Measurements from ENCODE around the gene SYNE1.
A peak's percentile ranks its signal among the peaks of the same experiment; 100 is the strongest.

The SYNE1 gene

GRCh38 chr6:152314483-152314832, 322.7 kb downstream of the SYNE1 start:
- no peak for DNase-seq (ENCODE audit: low spot score)

DNA sequence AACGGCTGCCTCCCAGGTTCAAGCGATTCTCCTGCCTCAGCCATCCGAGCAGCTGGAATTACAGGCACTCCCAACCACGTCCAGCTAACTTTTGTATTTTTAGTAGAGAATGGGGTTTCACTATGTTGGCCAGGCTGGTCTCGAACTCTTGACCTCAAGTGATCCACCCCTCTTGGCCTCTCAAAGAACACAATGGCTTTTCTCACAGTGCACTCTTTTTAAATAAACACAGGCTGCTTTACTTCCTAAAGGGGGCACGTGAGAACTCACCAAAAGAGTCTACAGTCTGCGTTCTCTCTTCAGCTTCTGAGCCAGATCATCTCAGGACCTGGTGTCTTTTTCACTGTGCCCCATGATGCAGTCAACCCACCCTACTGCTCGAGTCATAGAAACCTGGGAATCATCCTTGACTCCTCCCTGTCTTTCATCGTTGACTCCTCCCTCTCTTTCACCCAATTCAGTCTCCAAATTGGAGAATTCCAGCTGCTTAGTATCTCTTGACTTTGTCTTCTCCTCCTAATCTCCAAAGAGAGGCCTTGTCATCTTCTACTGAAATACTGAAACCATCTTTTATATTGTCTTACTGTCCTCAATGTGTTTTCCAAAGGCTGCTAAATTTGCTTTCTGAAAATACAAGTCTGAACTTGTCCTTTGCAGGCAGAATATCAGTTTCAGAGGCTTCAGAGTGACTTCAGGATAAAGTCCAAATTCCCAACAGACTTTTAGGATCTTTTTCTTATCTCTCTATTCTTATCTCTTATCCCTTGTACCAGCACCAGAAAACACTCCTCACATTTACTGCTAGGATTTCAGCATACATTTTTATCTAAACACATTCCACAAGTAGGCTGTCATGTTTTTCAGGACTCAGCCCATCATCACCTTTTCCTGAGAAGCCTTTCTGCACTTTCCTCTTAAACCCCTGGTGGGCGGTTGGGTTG, 323.4 kb downstream of the SYNE1 start:
- no peak for DNase-seq (ENCODE audit: low spot score)

- no peak for DNase-seq (ENCODE audit: low spot score)
Measured at GRCh38 chr6:152312434-152312833, 324.7 kb downstream of the SYNE1 start.

GRCh38 chr6:152310371-152310954, 326.7 kb downstream of the SYNE1 start:
- no peak for DNase-seq (ENCODE audit: low spot score)

DNA sequence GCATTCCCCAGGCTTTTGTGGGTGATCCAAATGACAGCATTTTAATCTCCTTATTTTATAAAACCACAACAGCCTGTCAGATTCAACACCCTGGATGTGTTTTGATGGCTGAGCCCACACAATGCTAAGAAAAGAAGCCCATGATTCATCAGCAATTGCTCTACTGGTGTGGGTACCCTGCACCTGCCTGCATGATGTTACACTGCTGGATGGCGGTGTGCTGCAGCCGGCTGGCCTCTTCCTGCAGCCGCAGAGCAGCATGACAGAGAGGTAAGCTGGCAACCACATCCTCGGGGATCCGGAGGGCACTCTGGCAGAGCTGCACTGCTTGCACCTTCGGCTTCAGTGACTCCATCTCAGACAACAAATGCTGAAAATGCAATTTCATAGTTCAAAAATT, 327.5 kb downstream of the SYNE1 start:
- no peak for DNase-seq (ENCODE audit: low spot score)

- DNase-seq (ENCODE audit: low spot score), result no peak
Measured at GRCh38 chr6:152309006-152309405, 328.2 kb downstream of the SYNE1 start.

GRCh38 chr6:152308306-152308705, 328.9 kb downstream of the SYNE1 start:
- no peak for DNase-seq (ENCODE audit: low spot score)

GRCh38 chr6:152305672-152306071, 331.5 kb downstream of the SYNE1 start:
- no peak for DNase-seq (ENCODE audit: low spot score)

- DNase-seq (ENCODE audit: low spot score), result peak; percentile 63
Measured at GRCh38 chr6:152301765-152302568, 335.2 kb downstream of the SYNE1 start.

GRCh38 chr6:152301021-152301764, 336.0 kb downstream of the SYNE1 start:
- DNase-seq (ENCODE audit: low spot score), result no peak

- no peak for DNase-seq (ENCODE audit: low spot score)
Measured at GRCh38 chr6:152300517-152300916, 336.6 kb downstream of the SYNE1 start.

DNA sequence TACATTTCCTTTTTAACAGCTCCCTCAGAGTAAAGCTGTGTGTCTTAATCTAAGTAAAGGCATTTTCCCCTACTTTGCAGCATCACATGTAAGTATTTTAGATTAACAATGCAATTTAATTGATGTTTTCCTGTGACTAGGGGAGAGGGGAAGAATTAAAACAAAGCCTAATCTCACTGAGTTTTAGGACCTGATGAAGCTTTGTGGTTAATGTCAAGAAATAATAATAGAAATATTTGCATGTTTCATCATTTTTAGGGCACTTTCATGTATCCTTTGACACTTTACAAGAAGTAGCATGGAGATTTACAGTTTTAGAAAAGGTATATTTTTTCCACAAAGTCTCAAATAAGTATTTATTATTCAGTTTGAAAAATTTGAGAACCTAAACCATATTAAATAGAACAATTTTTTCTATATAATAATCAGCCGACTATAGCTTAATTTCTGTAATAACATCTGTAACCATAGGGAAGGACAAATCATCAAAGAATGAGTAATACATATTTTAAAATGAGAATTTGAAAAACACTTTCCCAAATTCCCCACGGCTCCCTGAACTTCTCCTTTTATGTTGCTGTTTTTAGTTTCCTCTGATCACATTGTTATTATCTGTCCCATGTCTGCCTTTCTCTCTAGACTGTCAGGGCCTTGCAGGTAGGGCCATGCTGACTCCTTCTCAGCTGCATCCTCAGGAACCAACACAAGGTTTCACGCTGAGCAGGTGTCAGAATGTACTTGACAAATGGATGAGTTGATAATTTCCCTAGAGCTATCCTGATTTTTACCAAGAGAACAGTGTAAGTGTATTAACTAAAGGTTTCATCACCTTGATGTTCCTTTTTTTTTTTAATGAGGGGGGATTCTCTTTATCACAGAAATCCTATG, 338.1 kb downstream of the SYNE1 start:
- DNase-seq (ENCODE audit: low spot score), result no peak

DNA sequence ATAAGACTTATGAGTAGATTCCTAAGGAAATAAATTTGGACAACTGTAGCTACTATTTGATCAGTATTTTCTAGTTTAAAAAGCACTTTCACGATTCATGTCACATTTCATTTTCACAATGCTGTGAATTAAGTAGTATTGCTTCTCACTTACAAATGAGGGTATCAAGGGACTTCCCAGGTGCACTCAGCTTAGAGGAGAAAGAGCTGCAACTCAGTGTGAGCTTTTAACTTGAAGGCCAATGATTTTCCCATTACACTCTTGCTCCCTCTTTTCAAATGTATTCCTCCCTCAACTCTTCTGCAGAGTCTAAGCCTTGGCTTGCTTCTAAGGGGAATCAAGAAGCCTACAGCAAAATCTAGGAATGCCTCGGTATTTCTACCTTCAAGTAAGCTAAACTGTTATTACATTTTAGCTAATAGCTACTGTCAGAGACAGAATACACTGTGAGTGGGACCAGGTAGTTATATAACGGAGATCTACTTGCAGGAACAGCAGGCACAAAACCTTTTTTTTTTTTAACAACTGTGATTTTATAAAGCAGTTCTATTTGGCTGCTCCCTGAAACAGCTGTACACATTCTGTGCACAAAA, 339.0 kb downstream of the SYNE1 start:
- no peak for DNase-seq (ENCODE audit: low spot score)

GRCh38 chr6:152296648-152297376, 340.4 kb downstream of the SYNE1 start:
- DNase-seq (ENCODE audit: low spot score), result no peak

- DNase-seq (ENCODE audit: low spot score), result no peak
Measured at GRCh38 chr6:152295920-152296319, 341.2 kb downstream of the SYNE1 start.

DNA sequence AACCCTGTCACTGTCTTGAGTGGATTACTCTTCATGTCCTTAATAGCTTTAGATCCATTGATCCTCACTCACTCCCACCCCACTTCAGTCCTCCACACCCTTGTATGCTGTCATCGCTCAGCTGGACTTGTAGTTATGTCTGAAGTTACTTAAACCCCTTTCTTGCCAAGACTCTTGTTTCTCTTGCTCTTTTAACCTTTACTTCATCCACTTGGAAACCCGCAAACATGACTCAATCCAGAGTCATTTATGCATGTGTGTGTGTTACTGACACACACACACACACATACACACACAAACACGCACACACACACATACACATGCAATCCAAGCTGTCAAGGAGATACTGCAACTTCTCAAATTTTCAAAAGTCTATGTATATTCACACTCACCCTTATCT, 341.8 kb downstream of the SYNE1 start:
- DNase-seq (ENCODE audit: low spot score), result no peak

GRCh38 chr6:152293404-152293803, 343.8 kb downstream of the SYNE1 start:
- no peak for DNase-seq (ENCODE audit: low spot score)

DNA sequence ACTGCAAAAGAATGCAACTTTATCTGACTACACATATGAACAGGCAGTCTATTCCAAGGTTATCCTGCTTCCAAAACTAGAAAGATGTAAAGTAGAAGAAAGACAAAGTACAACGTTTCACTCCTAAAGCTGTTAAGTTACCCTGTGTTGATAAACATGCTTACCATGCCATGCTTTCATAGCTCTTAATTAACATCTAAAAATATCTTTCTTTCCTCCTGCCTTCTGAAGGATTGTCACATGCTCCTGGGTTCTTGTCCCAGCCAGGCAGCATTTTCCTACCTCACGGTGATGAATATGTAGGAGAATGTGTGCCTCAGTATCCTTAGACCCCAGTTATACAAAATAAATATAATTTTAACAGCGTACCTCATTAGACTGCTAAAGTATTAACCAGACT, 344.6 kb downstream of the SYNE1 start:
- no peak for DNase-seq (ENCODE audit: low spot score)

DNA sequence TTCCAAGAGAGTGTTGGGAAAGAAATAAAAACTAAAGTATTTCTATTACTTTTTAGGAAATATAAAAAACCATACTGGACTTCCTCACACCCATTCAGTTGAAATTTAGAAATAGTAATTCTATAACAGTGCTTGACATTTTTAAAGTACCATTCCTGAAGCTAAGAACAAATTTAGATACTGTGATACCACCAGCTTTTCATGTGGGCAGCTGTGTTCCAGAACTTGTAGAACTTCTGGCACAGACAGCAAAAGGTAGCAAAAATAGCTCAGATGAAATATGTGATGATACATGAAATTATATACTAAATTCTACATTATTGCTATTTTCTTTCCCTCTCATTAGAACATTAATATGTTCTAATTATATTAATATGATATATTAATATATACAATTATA, 346.5 kb downstream of the SYNE1 start:
- DNase-seq (ENCODE audit: low spot score), result no peak

DNA sequence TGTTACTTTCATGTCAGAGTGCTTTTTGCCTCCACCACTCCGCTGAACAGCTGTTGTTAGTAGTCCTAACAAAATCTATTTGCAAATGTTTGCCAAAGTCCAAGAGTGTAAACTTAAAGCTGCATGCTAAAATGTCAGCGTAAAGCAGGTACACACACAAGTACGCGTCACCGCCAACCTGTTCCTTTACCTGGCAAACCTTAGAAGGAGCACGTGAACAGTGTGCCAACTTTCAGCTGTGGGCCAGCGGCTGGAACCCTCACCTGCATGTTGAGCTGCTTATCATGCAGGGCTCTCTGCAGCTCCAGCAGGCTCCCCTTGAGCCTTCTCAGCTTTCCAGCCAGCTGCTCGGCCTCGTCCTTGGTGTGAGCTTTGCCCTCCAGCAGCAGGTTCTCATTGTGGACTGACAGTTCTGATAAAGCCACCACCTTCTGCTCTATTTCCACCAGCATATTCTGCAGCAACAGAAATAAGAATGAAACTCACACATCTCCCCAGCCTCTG, 359.3 kb downstream of the SYNE1 start:
- no peak for DNase-seq (ENCODE audit: low spot score)

Data from COLO829 (cell line).